ENCODE measurements around the gene NGEF. TPM values are rescaled to one million over a fixed set of nuclear protein-coding genes. Genes with fewer than 3 reads are reported as not detected.

Gene NGEF
- total RNA-seq, 1 experiment from 2014 or later, result 1.9 TPM

DNA sequence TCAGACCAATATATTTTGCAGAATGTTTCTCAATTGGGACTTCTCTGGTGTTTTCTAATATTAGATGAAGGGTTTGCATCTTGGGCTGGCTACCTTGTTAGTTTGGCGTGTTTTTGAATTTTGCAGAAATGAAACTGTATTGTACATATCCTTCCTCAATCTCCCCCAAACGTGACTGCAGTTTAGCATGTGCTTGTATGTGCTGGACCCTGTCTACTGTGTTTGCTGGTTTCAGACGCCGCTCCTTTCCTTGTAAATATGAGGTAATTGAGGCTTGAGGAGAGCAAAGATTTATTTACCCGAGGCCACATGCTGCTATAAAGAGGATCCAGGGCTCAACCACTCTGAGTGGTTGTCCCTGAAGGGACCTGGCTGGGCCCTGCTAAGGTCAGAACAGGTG lies 57.2 kb downstream of the NGEF start:
- Histone ChIP-seq H3K79me1 (ENCODE audit: insufficient read depth, low read depth, low read length, poor library complexity, severe bottlenecking) (no peaks in the 10 kb centered on the region), H4K5ac (ENCODE audit: insufficient read length, low read depth, low read length) (no peak overlapping the region), H3K18ac (ENCODE audit: insufficient read length, low read depth, low read length) (no peak overlapping the region), H3K4me2 (ENCODE audit: insufficient read depth, insufficient read length, low read length) (no peak overlapping the region), H2BK15ac (ENCODE audit: low read depth, low read length) (no peak overlapping the region), H2BK5ac (ENCODE audit: insufficient read length, low read length) (no peak overlapping the region), H3T11ph (ENCODE audit: low read length) (no peak overlapping the region), H3K4ac (ENCODE audit: low read depth, low read length) (no peak overlapping the region), H3K14ac (ENCODE audit: insufficient read depth, low read length) (no peak overlapping the region), H3K9ac (ENCODE audit: extremely low read depth, insufficient read length, low read length) (no peak overlapping the region), H3K23me2 (ENCODE audit: insufficient read length, low read depth, low read length, poor library complexity, severe bottlenecking) (no peaks in the 10 kb centered on the region), H3K79me2 (ENCODE audit: insufficient read depth, low read length) (no peaks in the 10 kb centered on the region), H4K91ac (ENCODE audit: insufficient read length, low read depth, low read length) (no peak overlapping the region), H2AFZ (ENCODE audit: low read length) (no peak overlapping the region), H4K8ac (replicated peaks; ENCODE audit: insufficient read length, low read depth, low read length) (no peak overlapping the region), H2BK120ac (ENCODE audit: low read depth, low read length, poor library complexity, severe bottlenecking) (no peak overlapping the region), H3K4me1 (ENCODE audit: insufficient read depth, low read length) (no peaks in the 10 kb centered on the region), H3K23ac (ENCODE audit: insufficient read length, low read depth, low read length) (no peak overlapping the region), H4K20me1 (ENCODE audit: control insufficient read depth, insufficient read depth, insufficient read length) (no peaks in the 10 kb centered on the region), H3K56ac (ENCODE audit: insufficient read length, low read depth, low read length) (no peak overlapping the region), H3K9me3 (ENCODE audit: control insufficient read depth, low read depth, low read length) (no peaks in the 10 kb centered on the region), H2BK12ac (ENCODE audit: insufficient read length, low read depth, low read length) (no peak overlapping the region), H2AK5ac (ENCODE audit: insufficient read length, low read length) (no peak overlapping the region), H3K27me3 (ENCODE audit: insufficient read depth, low read length) (no peaks in the 10 kb centered on the region), H3K27ac (ENCODE audit: insufficient read length, low read depth, low read length) (no peak overlapping the region), H2BK20ac (ENCODE audit: low read depth, low read length, poor library complexity, severe bottlenecking) (no peak overlapping the region)
- no peak for DNase-seq
- no CpG with 5 or more reads among the region's 5 CpGs for WGBS (ENCODE audit: extremely low coverage, insufficient read length, low lambda C conversion rate)
- H3K4me1 Mint-ChIP-seq, result no peaks in the 10 kb centered on the region; a peak in 1 of 4 replicates
- H3K27me3 Mint-ChIP-seq (ENCODE audit: low read depth), result peaks cover 8% of the 10 kb centered on the region
- TF ChIP-seq CTCF (conservative IDR thresholded peaks at IDR 0.05), result no peak
- H3K9me3 Mint-ChIP-seq, result peaks cover 3 to 4% of the 10 kb centered on the region in 2 experiments
- H3K27ac Mint-ChIP-seq, result no peak overlapping the region; a peak in 1 of 7 replicates
- H3K36me3 Mint-ChIP-seq (ENCODE audit: insufficient read depth in 1 of 3, low read depth in 3 of 3), result peaks cover 0 to 4% (median 2%) of the 10 kb centered on the region in 3 experiments; a peak in 1 of 7 replicates
- no peak overlapping the region for H3K4me3 Mint-ChIP-seq

Measured in H9 (cell line).